OCI-LY7 (cell line): ENCODE measurements around the gene PSMB5. TPM values are rescaled to one million over a fixed set of nuclear protein-coding genes. Genes with fewer than 3 reads are reported as not detected.
A peak's percentile ranks its signal among the peaks of the same experiment; 100 is the strongest.

ENCODE experiments used
- BruUV-seq: library from RNA; stranded (reverse); fragments of 400-500 nt; replicated peaks from 2 replicates; lab custom pipeline; 2021; lab: Mats Ljungman, UMichigan
- CTCF ChIA-PET: fragments of 300-600 bp; sonication (Branson Sonifier 250); formaldehyde crosslinking; loops from one replicate; lab custom pipeline; 2022; ENCODE audit warnings: antibody characterized with exemption; ENCODE audit not compliant: unreplicated experiment; lab: Charles Lee
- POLR2A ChIA-PET: fragments of 300-600 bp; sonication (Branson Sonifier 250); formaldehyde crosslinking; loops from one replicate; lab custom pipeline; 2022; ENCODE audit warnings: antibody characterized with exemption; lab: Charles Lee
- DNase-seq: peaks from one replicate; pipeline ENCODE4 v3.0.0-alpha.2; 2015; ENCODE audit warnings: low spot score
- H2AFZ ChIP-seq: fragments of 200-600 bp; sonication (generic), shearing (Covaris generic); 2 replicates; pipeline ENCODE4 v1.6.1; 2014; ENCODE audit warnings: mild to moderate bottlenecking, antibody characterized with exemption, low read length, moderate library complexity
- H3K27ac ChIP-seq: fragments of 200-600 bp; sonication (generic); 2 replicates; pipeline ENCODE4 v1.5.1; 2014; ENCODE audit warnings: mixed run types, low read depth, mild to moderate bottlenecking, moderate library complexity, low read length, inconsistent platforms; ENCODE audit not compliant: poor library complexity, severe bottlenecking
- H3K36me3 ChIP-seq: fragments of 200-600 bp; sonication (generic); 2 replicates; pipeline ENCODE4 v1.6.1; 2014; ENCODE audit warnings: mild to moderate bottlenecking, antibody characterized with exemption, low read length, moderate library complexity, mixed read lengths; ENCODE audit not compliant: insufficient read depth
- H3K4me1 ChIP-seq: fragments of 200-600 bp; sonication (generic); 2 replicates; pipeline ENCODE4 v1.5.1; 2014; ENCODE audit warnings: mild to moderate bottlenecking, low read length; ENCODE audit not compliant: insufficient read depth, poor library complexity, severe bottlenecking
- H3K4me2 ChIP-seq: fragments of 200-600 bp; sonication (generic); 2 replicates; pipeline ENCODE4 v1.6.1; 2014; ENCODE audit warnings: mild to moderate bottlenecking, low read length
- H3K4me3 ChIP-seq: fragments of 200-600 bp; sonication (generic); 2 replicates; pipeline ENCODE4 v1.5.1; 2014; ENCODE audit warnings: mild to moderate bottlenecking, low read depth, low read length; ENCODE audit not compliant: poor library complexity, severe bottlenecking
- H3K79me2 ChIP-seq: fragments of 200-600 bp; sonication (generic); 2 replicates; pipeline ENCODE4 v1.6.1; 2016; ENCODE audit warnings: low read depth, mild to moderate bottlenecking, low read length, moderate library complexity, mixed read lengths; ENCODE audit not compliant: insufficient read depth
- H3K9me2 ChIP-seq: fragments of 200-600 bp; sonication (generic); 2 replicates; pipeline ENCODE4 v1.6.1; 2016; ENCODE audit warnings: mild to moderate bottlenecking, low read length, mixed read lengths; ENCODE audit not compliant: insufficient read depth
- H3K9me3 ChIP-seq: fragments of 200-600 bp; sonication (generic); 2 replicates; pipeline ENCODE4 v1.6.1; 2014; ENCODE audit warnings: mild to moderate bottlenecking, mixed run types, low read length, mixed read lengths
- H4K20me1 ChIP-seq: fragments of 200-600 bp; sonication (generic); 2 replicates; pipeline ENCODE4 v1.6.1; 2014; ENCODE audit warnings: mild to moderate bottlenecking, antibody characterized with exemption, low read length, moderate library complexity, mixed read lengths; ENCODE audit not compliant: insufficient read depth
- CTCF ChIP-seq: fragments of 200-600 bp; sonication (generic); conservative IDR thresholded peaks from 2 replicates; pipeline ENCODE4 v1.5.1; 2014; ENCODE audit warnings: mild to moderate bottlenecking, antibody characterized with exemption, low read length, moderate library complexity, mixed read lengths
- EZH2phosphoT487 ChIP-seq: fragments of 200-600 bp; sonication (generic); IDR thresholded peaks from 2 replicates; pipeline ENCODE4 v1.6.1; 2018; ENCODE audit warnings: low read depth, borderline replicate concordance, mild to moderate bottlenecking, mixed run types, antibody characterized with exemption, low read length, moderate library complexity, mixed read lengths
- intact Hi-C: fragments of 100-400 bp; cut with micrococcal nuclease; formaldehyde crosslinking; loops from one replicate; pipeline ENCODE4 v1.10.0; 2022; ENCODE audit not compliant: unreplicated experiment
- total RNA-seq, 2 experiments: library from RNA; depleted of rRNA in 1 of 2; stranded (reverse); fragments of >200 nt in 1 of 2; shearing (Covaris generic) in 1 of 2; gene quantifications; 2 replicates each; pipeline ENCODE4 v1.2.3, GENCODE V29; 2014 to 2022

The PSMB5 gene
- total RNA-seq, 2 experiments from 2014 or later = 111 to 122 TPM

GRCh38 chr14:23056956-23057756, 22.5 kb upstream of the PSMB5 start, which contains the start of gene CDH24:
Gene CDH24, minus strand, starts transcription at chr14:23057520. Its CDS starts 1,787 bp downstream, at chr14:23055733.
- peak within 1 kb of the TSS; percentile 85 for H3K4me2 ChIP-seq
- H3K4me3 ChIP-seq = peak within 1 kb of the TSS; percentile 62
- H2AFZ ChIP-seq = 0 out of 2 replicates have a peak within 1 kb of the TSS, but pooled peaks have one; percentile 36
- TF ChIP-seq EZH2phosphoT487 = no peak
- TF ChIP-seq CTCF = no peak
- no TSS peak for BruUV-seq
- ChIA-PET POLR2A (interaction anchor here (0.6 to 1.0 kb wide), 3 partner anchors 51 to 88 kb away, joined by 3 read pairs; no protein-coding TSS in a partner anchor), CTCF (interaction anchor here (0.6 to 2.3 kb wide), 9 partner anchors 12 to 461 kb away, joined by 3 to 18 read pairs (median 4); no protein-coding TSS in a partner anchor)
- no peaks in the 10 kb centered on the region for H3K79me2 ChIP-seq
- no peak within 1 kb of the TSS for H3K27ac ChIP-seq
- H4K20me1 ChIP-seq = no peaks in the 10 kb centered on the region
- H3K4me1 ChIP-seq = peaks cover 27% of the 10 kb centered on the region
- H3K9me3 ChIP-seq = no peaks in the 10 kb centered on the region
- intact Hi-C loops = loop anchor here (10.0 kb wide), 1 partner anchor 482 kb away; no protein-coding TSS in a partner anchor
- DNase-seq = peak; percentile 72
- no peaks in the 10 kb centered on the region for H3K9me2 ChIP-seq
- peaks cover 36% of the 10 kb centered on the region for H3K36me3 ChIP-seq

- 0 out of 2 replicates have a peak overlapping the region, but pooled peaks have one; percentile 36 for H2AFZ ChIP-seq
- H3K36me3 ChIP-seq = peaks cover 30% of the 10 kb centered on the region
- H3K9me2 ChIP-seq = no peaks in the 10 kb centered on the region
- intact Hi-C loops = loop anchor here (10.0 kb wide), 1 partner anchor 482 kb away; no protein-coding TSS in a partner anchor
- peak; percentile 81 for DNase-seq
- no peak for TF ChIP-seq EZH2phosphoT487
- peak; percentile 93 for TF ChIP-seq CTCF
- no TSS peak for BruUV-seq
- H3K9me3 ChIP-seq = no peaks in the 10 kb centered on the region
- peaks cover 27% of the 10 kb centered on the region for H3K4me1 ChIP-seq
- no peaks in the 10 kb centered on the region for H4K20me1 ChIP-seq
- ChIA-PET CTCF (interaction anchor here (0.6 to 1.0 kb wide), 3 partner anchors 22 to 70 kb away, joined by 3 to 5 read pairs (median 3); no protein-coding TSS in a partner anchor), POLR2A (no interaction called here)
- H3K79me2 ChIP-seq = no peaks in the 10 kb centered on the region
- H3K4me2 ChIP-seq = peak overlapping the region; percentile 85
- H3K27ac ChIP-seq = no peak overlapping the region
- peak overlapping the region; percentile 2 for H3K4me3 ChIP-seq
Measured at GRCh38 chr14:23056145-23056955, 21.6 kb upstream of the PSMB5 start.
